ENCODE measurements around the gene EDEM2.
"Not testable (repeated sequence)": the region's sequence is repeated elsewhere in the genome, so short reads cannot be mapped to it uniquely, and the experiment has no call there.

EDEM2 gene, protein sequence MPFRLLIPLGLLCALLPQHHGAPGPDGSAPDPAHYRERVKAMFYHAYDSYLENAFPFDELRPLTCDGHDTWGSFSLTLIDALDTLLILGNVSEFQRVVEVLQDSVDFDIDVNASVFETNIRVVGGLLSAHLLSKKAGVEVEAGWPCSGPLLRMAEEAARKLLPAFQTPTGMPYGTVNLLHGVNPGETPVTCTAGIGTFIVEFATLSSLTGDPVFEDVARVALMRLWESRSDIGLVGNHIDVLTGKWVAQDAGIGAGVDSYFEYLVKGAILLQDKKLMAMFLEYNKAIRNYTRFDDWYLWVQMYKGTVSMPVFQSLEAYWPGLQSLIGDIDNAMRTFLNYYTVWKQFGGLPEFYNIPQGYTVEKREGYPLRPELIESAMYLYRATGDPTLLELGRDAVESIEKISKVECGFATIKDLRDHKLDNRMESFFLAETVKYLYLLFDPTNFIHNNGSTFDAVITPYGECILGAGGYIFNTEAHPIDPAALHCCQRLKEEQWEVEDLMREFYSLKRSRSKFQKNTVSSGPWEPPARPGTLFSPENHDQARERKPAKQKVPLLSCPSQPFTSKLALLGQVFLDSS

DNA sequence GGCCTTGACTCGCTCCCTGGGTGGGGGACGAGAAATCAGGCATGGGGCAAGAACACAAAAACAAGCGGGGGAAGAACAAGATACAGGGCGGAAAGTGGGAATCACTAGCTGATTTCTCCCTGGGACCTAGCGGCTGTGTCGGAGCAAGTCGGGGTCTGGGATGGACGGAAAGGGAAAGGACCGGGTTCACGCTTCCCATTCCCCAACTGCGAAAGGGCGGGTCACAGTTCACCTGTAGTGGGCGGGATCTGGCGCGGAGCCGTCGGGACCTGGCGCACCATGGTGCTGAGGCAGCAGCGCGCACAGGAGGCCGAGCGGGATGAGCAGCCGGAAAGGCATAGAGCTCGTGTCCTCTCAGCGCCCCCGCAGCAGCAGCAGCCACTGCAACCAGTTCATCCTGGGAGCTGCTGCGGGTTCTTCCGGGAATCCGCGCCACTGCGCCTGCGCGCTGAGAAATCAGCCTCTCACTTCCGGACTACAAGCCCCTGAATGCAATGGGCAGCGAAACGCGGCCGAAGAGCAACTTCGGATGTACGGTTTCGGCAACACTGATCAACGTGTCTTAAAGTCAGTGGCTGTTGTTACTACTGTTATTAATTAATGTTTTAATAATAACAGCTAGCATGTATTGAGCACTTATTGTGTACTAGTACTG, at the start of gene EDEM2:
Gene EDEM2, minus strand, starts transcription at position 417 of the 655 bp plus-strand sequence. Its CDS starts 78 bp downstream, at position 339.
- peak; percentile 98 to 99 (median 98) for DNase-seq

DNA sequence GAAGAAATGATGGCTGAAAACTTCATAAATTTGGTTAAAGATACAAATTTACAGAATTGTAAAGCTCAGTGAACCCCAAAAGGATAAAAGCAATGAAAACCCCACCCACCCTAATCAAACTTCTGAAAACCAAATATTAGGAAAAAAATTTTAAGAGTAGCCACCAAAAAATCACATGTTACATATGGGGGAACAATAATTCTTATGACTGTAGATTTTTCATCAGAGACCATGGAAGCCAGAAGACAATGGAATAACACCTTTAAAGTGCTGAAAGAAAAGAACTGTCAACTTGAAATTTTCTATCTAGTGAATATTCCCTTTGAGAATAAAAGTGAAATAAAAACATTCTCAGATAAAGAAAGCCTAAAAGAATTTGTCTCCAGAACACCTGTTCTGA, 49.2 kb upstream of the EDEM2 start:
- DNase-seq, result peak in 1 of 3 donors; percentile 21

DNA sequence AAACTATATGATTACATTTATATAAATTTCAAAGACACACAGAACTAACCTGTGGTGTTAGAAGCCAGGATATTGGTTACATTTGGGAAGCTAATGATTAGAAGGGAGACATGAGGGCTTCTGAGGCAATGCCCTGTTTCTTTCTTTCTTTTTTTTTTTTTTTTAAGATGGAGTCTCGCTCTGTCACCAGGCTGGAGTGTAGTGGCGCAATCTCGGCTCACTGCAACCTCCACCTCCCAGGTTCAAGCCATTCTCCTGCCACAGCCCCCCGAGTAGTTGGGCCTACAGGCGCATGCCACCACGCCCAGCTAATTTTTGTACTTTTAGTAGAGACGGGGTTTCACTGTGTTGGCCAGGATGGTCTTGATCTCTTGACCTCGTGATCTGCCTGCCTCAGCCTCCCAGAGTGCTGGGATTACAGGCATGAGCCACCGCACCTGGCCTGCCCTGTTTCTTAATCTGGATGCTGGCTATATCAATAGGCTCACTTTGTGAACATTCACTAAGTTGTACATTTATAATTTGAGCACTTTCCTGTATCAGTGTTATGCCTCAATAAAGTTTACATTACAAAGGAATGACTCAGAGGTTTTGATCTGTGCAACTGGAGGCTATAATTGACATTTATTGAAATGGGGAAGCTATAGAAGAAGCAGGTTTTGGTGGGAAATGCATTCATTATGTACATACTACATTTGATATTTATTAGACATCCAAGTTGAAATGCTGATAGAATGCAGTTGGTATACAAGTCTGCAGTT, 46.1 kb upstream of the EDEM2 start:
- DNase-seq, result not testable (repeated sequence)

DNA sequence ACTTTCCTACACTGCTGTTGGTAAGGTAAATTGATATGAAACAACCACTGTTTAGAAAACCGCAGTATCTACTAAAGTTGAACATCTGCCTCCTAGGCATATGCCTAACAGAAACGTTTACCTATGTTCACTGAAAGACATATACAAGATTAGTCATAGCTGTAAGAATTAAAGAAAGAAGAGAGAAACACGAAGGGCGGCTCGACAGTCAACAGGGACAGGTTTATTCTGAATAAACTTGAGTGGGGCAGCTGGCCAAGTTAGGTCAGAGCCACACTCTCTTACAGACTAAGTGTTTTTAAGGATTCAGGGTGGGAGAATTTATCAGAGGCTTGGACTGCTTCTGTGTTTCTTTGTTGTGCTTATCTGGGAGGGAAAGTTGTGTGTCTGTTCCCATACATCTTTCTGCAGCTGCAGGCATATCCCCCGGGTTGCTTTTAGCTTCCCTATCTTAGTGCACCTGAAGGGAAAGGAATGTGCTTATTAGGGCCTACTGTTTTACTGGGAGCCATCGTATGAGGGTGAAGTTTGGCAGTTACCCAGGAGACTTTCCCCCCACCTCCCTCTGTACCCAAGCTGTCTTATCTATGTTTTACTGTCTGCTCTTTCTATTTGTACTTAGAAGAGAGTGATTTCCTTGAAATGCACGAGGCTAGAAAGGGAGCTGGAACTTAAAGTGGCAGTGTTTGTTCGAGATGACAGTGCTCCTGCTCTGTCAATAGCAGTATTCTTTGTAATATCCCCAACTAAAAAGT, 45.2 kb upstream of the EDEM2 start:
- DNase-seq, result no peak

DNA sequence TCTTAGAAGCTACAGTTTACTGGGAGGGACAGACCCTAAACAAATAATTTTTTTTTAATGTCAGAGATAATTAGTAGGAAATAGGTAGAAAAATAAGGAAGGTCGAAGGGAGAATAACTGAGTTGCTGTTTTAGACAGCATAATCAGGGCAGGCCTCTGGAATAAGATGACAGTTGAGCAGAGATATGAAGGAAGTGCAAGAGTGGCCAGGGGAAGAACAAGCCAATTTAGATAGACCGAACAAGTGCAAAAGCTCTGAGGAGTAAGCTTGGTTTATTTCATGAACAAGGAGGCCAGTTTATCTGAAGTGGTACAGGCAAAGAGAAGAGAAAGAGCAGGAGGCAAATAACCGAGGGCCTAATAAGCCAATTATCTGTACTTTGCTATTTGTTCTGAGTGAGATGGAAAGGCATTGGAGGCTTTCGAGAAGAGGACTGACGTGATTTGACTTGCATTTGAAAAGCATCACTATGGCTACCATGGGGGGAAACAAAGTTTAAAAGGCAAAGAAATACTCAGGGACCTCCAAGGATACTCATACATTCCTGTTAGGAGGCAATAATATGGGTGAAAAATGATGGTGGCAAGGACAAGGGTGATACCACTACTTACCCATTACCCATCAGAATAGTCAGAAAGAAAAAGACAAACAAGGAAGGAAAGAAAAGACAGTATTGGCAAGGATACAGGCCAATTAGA, 44.4 kb upstream of the EDEM2 start:
- DNase-seq, result no peak

DNA sequence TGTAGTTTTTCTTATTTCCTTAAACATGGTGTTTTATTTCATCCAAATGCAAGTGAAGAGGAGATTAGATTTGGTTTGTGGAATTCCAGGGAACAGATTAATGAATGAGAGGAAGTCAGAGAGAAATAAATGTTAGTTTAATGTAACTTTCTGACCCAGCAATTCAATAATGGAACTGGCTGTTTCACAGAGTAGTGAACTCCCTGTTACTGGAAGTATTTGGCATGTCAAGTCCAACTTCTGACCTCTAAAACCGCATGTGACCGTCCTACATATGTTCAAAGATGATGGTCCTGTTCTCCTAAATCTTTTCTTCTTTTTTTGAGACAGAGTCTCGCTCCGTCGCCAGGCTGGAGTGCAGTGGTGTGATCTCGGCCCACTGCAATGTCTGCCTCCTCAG, 43.4 kb upstream of the EDEM2 start:
- DNase-seq, result no peak

DNA sequence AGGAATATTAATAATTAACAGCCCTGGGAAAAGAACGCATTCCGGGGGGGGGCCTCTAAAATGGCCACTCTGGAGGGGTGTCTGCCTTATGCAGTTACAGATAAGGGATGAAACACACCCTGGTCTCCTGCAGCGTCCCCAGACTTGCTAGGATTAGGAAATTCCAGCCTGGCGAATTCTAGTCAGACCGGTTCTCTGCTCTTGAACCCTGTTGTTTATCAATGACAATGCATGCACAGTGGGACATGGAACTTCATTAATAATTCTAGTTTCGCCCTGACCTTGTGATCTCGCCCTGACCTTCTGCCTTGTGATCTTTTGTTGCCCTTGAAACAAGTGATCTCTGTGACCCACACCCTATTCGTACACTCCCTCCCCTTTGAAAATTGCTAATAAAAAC, 42.1 kb upstream of the EDEM2 start:
- not testable (repeated sequence) for DNase-seq

DNA sequence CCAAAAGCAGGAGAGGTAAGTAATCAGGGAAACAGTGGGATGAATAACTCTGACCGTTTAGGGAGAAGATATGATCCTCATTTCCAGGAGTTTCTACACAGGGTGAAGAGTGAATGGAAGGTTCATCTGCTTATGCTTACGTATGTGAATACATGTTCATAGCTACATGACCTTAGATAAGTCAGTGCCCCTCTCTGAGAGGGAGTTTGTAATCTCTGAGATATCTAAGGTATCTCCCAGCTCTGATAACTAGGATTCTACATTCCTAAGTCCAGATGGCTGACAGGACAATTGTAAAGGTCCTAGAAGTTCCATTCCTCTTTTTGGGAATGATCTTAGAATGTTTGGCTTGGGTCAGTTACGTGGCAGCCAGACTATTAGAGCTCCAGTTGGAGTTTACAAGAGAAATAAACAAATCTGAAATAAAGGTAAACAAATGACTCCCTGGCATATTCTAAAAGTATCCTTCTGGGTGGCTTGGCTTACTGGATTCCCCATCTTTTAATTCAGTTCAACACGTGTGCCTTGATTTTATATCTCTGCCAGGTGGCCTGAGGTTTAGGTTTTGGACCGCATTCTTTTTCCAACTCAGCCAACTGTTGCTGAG, 40.6 kb upstream of the EDEM2 start:
- no peak for DNase-seq

DNA sequence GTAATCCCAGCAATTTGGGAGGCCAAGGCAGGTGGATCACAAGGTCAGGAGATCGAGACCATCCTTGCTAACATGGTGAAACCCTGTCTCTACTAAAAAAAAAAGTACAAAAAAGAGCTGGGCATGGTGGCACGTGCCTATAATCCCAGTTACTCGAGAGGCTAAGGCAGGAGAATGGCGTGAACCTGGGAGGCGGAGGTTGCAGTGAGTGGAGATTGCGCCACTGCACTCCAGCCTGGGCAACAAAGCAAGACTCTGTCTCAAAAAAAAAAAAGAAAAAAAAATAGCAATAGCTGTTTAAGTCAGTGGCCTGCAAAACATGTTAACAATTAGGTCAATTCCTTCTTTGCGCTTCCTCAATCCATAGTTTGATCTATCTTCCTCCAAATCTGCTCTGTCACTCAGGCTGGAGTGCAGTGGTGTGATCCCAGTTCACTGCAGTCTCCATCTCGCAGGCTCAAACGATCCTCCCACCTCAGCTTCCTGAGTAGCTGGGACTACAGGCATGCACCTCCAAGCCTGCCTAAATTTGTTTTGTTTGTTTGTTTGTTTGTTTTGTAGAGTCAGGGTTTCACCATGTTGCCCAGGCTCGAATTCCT, 39.7 kb upstream of the EDEM2 start:
- not testable (repeated sequence) for DNase-seq

DNA sequence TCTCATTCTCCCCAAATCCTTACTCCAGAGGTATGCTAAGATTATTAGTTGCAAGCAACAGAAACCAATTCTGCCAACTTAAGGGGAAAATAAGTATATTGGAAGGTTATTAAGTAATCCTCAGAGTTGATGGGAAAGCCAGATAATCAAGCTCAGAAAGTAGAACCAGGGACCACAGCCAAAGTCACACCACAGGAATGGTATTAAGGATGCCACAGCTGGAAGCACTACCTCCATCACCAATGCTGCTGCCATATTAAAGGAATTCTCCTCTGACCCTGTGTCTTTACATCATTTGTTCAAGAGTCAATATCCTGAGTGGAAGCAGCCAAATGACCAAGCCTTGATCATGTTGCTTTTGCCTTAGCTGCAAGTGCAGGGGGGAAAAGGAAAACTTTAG, 34.6 kb upstream of the EDEM2 start:
- DNase-seq, result no peak

DNA sequence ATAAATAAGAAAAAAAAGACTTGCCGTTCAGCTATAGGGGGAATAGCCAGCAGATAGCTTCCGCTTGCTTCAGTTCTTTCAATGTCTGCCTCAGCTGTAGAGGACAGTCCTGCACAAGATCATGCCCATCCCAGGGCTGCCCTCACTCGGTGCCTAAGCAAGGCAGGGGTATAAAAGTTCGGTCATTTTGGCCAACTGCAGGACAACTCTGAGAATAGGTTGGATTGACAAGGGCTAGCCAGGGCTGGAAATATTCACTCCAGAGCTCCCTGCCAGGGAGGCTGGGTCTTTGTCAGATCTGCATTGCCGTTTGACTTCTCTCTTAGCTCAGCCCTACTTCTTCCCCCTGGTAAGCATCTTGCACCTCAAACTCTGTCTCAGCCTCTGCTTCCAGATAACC, 33.1 kb upstream of the EDEM2 start:
- DNase-seq, result no peak

DNA sequence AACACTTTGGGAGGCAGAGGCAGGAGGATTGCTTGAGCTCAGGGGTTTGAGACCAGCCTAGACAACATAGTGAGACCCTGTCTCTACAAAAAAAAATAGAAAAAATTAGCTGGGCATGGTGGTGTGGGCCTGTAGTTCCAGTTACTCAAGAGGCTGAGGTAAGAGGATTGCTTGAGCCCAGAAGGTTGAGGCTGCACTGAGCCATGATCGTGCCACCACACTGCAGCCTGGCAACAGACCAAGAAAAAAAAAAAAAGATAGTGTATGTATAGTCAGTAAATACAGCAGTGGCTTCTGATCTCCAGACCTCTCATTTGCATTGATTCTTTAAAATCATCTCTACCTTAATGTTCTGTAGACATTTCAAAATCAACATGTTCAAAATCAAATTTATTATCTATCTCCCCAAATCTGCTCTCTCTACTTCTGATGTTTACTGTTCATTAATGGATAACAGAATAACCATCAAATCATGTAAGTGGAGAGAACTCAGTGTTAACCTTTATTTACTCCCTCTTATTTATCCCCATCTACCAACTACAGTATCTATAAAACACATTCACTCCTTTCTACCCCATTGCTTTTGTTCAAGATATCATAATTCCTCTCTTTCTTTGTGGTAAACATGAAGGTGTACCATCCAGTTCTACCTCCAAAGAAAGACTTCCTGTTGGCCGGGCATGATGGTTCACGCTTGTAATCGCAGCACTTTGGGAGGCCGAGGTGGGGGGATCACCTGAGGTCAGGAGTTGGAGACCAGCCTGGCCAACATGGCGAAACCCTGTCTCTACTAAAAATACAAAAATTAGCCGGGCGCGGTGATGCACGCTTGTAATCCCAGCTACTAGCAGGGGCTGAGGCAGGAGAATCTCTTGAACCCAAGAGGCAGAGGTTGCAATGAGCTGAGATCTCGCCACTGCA, 32.4 kb upstream of the EDEM2 start:
- no peak for DNase-seq

DNA sequence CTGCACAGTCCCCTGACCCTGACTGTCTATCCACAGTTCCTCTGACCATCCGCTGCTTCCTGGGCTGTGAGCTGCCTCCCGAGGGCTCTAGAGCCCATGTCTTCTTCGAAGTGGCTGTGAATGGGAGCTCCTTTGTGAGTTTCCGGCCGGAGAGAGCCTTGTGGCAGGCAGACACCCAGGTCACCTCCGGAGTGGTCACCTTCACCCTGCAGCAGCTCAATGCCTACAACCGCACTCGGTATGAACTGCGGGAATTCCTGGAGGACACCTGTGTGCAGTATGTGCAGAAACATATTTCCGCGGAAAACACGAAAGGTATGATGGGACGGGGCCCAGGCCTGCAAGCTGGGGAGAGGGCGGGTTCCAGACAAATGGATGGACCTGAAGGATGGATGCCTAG, 29.0 kb upstream of the EDEM2 start:
- DNase-seq, result no peak

DNA sequence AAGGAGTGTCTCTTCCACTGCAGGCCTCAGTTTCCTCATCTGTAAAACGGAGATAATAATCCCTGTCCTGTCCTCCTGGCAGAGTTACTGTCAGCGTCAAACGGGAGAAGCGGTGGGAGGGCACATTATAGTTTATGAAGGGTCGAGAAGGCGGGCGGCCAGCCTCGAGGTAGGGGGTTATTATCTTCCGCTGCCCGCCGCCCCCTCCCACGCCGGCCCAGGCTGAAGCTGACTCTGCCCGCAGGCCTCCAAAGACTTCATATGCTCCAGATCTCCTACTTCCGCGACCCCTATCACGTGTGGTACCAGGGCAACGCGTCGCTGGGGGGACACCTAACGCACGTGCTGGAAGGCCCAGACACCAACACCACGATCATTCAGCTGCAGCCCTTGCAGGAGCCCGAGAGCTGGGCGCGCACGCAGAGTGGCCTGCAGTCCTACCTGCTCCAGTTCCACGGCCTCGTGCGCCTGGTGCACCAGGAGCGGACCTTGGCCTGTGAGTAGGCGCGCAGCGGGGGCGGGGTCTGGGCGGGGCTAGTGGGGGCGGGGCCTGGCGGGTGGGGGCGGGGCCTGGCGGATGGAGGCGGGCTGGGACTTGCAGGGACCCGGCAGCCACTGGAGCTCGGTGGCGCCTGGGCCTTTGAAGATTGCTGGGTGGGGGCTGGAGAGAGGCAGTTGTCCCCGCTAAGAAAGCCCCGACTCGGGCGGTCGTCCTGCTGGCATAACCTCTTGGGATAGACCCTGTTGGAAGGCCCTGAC, 27.5 kb upstream of the EDEM2 start:
- DNase-seq, result no peak

DNA sequence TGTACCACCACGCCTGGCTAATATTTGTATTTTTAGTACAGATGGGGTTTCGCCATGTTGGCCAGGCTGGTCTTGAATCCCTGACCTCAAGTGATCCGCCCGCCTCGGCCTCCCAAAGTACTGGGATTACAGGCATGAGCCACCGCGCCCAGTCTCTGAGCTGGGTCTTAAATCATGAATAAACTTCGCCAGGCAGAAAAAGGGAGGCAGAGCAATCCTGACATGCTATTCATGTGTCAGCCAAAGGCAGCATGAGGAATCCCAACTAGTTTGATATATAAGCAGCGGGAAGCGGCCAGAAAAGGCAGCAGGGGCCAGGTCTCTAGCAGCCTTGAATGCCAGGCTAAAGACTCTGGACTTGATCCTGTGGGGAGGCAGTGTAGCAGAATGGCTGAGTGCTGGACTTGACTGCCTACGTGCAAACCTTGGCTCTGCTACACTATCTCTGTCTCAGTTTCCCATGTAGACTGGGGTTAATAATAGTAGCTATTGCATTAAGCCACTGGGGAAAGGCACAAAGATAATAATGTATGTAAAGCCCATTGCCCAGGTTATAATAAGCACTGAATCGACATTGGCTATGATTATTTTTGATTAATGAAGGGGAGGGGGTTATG, 26.5 kb upstream of the EDEM2 start:
- DNase-seq, result no peak

DNA sequence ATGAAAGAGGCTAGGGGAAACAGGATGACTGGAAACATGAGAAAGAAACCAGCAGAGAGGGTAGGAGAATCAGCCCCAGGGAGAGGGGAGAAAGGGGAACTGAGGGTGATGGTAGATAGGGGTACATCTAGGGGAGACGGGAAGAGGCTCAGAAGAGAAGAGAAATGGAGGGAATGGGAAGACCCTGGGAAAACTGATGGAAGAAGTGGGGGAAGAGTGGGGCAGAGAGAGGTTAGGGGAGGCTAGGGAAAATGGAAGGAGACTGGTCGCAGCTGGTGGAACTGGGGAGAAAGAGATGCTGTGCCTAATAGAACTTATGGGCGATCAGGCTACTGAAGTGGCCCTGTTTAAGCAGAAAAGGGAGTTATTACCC, 25.3 kb upstream of the EDEM2 start:
- no peak for DNase-seq

DNA sequence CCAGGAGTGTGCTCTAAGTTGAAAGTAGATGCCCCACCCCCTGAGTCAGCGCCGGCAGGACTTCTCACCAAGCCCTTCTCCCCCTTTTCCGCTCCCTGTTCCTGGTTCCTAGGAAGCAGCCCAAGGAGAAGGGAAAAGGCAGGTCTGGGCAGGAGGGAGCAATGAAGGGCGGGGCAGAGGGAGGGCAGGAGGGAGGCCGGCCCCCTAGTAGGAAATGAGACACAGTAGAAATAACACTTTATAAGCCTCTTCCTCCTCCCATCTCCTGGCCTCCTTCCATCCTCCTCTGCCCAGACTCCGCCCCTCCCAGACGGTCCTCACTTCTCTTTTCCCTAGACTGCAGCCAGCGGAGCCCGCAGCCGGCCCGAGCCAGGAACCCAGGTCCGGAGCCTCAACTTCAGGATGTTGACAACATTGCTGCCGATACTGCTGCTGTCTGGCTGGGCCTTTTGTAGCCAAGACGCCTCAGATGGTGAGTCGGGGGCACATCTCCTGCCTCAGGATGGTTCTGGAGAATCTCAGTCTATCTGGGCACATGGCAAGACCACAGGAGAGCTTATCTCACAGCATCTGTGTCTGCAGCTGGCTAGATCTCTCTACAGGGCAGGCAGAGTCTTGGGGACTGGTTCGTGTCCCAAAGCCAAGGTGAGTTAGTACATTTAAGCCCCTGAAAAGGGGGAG, 24.8 kb upstream of the EDEM2 start, which contains the start of gene PROCR:
Gene PROCR, plus strand, starts transcription at position 320 of the 681 bp plus-strand sequence. Its CDS starts 83 bp downstream, at position 403.
- DNase-seq, result peak; percentile 75 to 85 (median 76)

DNA sequence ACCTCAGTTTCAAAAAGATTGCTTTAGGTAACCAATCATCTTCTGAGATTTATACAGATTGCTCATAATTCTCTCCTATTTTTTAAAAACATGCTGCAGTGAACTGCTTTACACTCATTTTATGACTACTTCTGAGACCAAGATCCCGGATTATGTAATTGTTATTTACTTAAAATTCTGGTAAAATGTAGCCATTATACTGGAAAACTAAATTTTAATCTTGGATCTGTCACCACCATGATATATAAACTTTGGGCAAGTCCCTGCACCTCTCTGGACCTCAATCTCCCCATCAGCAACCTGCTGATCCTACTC, 24.3 kb upstream of the EDEM2 start:
- no peak for DNase-seq

All from suppressor macrophage treated with lipopolysaccharide for 1 hour (primary cell).